Hematopoietic multipotent progenitor cell treated with erythropoietin and hydrocortisone succinate and interleukin-3 and kit ligand, for 8 days (in vitro differentiated cells): ENCODE results near the gene S100A11.
A peak's percentile ranks its signal among the peaks of the same experiment; 100 is the strongest.

Experiments
- DNase-seq: peaks from one replicate; pipeline ENCODE4 v3.0.0-alpha.2; 2015

The S100A11 gene

DNA sequence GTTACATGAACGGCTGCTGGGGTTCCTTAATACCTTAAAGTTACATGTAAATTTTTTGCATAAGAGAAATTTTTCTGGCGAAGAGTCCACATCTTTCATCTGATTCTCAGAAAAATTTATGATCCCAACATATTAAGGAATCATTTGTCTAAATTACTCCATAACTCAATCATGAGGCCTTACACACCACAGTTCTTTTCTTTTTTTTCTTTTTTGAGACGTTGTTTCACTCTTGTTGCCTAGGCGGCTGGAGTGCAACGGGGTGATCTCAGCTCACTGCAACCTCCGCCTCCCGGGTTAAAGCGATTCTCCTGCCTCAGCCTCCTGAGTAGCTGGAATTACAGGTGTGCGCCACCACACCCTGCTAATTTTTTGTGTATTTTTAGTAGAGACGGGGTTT is 2.1 kb upstream of the S100A11 start:
- DNase-seq = no peak

DNA sequence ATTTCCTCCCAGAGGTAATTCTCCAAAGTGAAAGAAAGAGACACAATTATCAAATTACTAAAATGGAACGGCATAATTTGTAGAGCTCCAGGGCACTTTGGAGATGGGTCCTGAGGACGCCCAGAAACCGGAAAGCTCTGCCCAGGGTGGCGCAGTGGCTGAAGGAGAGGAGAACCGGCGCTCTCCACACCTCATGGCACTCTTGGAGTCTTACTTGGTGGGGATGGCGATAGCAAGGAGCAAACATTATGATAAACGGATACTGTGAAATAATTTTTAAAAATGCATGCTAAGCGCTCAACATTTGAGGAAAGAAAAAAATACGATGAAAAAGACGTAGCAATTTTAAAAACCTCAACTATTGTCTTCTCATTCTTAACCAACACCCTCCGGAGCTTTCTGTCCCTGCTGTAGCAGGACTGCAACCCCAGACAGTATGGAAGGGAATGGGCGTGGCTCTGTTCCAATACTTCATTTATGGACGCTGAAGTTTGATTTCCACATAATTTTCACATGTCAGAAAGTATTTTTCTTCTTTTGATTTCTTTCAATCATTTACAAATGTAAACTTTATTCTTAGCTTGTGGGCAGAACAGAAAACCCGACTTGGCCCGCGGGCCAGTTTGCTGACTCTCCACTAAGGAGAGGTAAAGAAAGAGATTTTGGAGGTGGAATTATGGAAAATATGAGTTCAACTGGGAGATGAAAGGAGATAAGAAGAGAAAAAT is 1.1 kb downstream of the S100A11 start:
- DNase-seq = peak; percentile 43

DNA sequence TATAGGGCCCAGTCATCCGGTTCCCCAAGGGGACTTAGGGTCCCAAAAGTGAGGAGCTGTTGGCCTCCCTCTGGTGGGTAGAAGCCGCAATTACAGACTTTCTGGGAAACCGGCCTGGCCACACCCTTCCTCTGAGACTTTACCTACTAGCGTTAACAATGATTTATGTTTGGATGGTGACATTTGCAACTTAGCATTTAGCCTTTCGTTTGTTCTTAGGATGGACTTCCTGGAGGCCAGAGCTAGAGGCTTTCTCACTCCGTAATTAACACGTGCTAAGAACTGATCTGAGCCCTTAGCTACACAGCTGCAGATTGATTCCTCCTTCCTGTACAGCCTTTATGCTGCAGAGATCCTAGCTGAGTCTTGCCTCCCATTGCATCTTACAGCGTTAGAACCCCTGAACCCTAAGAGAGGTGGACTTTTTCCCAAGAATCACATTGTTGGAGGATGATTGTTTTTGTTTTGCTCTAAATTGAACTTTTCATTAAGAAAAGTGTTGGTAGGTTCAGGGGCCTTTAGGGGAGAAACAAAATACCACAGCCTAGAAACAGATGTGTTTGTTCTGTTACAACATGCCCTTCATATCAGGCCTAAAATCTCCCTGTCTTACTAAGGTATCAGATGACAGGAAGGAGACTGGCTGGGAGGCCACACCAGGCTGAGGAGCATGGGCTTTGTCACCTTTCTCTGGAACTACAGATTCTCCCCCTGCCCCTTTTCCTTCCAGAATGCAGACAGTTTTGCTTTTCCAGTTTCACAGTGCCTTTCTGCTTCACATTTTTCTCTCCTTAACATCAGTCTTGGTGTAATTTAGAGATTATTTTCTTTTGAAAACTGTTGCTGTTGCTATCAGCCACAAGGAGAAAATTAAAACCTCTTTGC is 1.9 kb downstream of the S100A11 start:
- DNase-seq = peak; percentile 84

DNA sequence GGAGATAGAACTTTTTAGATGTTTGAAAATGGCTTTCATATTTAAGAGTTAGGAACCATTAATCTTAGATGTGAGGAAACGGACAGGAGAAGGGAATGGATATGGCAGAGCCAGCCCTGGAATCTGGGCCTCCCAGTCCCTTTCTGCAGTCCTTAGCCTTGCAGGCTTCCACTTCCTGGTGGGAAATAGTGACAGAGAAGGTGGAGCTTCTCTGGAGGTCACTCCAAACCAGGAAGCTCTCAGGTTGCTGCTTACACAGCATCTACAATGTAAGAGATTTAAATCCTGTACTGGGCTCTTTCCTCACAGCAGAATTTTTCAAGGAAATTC is 2.5 kb downstream of the S100A11 start:
- no peak for DNase-seq

DNA sequence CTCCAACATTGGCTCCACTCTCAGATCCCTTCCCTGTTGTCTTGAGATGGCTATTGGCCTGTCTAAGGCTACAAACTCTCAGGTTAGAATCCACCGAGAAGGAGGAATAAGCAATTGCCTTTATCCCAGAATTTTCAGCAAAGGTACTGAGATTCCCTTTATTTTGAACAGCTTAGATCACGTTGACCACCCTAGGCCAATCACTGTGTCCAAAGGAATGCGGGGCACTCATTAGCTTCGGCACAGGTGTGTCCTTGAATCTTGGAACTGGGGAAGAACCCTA is 6.9 kb downstream of the S100A11 start:
- DNase-seq = no peak

DNA sequence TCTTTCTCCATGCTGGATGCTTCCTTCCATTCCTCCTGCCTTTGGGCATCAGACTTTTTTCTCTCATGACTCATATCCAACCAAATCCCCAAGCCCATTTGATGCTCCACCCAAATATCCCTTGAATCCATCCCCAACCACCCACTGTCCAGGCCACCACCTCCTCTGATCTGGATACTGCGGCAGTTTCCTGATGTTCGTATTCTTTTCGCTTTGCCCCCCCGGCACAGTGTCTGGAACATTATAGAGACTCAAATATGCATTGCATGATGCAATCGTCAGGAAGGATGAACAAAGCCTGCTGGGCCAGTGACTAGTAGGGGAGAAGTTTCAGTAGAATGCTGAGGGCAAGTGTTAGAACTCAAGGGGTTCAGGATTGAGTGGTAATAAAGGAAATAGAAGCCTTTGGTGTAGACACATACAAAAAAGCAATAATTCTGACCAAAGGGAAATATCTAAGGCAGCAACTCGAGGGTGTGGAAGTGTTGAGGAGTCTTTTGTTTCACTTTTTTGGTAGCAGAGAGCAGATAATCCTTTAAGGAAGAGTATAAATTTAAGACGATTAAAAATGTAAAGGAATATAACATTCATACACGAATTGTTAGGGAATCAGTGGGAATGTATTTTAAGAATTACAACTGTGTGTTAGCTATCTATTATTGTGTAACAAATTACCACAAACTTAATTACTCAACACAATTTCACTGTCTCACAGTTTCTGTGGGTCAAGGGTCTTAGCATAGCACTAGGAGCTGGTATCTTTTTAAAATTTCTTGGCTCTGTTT is 7.5 kb downstream of the S100A11 start:
- no peak for DNase-seq

DNA sequence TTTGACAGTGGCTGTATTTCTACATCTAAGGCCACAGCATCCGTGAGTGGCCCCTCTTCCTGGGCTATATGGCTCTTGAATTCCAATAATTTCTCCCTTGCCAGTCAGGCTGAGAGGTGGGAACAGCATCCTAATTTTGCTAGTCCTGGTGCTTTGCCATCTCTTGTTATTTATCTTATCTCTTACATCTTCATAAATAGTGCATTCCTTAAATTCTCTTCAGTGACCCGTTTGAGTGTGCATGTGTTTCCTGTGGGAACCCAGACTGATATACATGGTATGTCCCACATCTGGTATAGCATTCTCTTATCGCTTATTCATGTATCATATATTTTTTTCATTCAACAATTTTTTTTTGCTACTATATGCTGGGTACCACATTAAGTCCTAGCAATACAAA is 9.9 kb downstream of the S100A11 start:
- no peak for DNase-seq

DNA sequence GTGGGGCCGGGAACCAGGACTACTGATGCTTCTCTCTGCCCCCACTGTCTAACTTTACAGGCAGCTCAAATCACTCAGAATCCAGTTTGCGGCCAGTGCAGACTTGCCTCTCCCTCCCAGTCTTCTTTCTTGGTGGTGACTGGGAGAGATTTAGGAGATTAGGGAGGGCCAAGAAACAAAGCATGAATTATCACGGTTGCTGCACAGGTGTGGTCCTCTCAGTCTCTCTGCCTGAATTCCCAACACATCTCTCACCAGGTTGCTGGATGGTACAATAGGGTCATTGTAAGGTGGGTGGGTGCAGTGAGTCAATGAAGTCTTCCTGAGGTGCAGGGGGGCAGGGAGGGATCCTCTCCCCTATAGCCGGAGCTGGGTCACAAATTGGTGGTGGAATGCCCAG is 12.6 kb downstream of the S100A11 start:
- DNase-seq = no peak

DNA sequence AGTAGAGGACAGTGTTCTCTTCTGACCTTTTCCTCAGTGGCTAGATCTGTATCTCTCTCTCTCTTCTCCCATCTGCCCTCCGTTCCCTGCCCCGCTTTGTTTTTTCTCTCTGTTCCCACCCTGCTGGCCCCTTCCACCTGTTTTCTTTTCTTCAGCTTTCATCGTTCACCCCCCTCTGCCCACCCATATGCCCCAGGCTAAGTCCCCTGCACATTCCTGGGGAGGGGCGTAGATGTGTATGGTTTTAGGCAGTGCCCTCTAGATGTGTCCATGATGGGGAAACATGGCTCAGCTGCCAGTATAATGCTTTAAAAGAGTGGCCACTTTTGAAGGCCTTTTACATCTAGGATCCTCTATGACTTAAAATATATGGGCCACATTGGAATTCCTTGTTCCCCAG is 13.6 kb downstream of the S100A11 start:
- no peak for DNase-seq

DNA sequence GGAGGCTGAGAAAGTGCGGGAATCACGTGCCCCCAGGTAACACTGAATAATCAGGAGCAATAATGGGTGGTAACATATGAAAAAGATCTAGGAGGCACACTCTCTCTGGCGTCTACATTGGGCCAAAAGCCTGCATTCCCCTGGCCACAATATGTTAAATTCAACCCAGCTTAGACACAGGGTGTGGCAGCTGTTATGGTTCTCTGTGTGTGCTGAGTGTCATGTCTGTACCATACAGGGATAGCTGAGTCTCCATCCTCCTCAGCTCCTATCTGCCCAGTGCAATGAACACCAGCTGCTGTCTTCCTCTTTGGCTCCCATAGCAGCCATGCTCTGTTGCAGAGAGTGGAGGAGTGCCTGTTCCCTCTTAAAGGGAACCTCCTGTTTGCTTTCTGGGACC is 14.3 kb downstream of the S100A11 start:
- no peak for DNase-seq

DNA sequence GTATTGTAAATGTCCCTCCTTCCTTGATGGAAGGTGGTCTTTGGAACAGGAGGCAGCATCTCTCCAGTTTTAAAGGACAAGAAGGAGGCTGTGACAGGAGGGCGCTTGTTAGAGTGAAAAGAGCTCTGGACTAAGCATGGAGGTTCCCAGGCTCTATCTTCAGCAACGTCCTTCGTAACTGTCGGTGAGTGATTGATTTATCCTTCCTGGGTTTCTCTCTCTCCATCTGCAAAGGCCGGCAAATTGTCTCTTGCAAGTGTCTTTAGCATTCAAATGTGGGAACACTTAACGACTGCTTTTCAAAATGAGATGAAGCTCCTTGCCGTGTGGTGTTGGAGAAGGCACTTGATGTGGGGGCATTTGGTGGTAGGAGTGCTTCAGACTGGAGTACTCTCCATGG is 15.2 kb downstream of the S100A11 start:
- DNase-seq = no peak

DNA sequence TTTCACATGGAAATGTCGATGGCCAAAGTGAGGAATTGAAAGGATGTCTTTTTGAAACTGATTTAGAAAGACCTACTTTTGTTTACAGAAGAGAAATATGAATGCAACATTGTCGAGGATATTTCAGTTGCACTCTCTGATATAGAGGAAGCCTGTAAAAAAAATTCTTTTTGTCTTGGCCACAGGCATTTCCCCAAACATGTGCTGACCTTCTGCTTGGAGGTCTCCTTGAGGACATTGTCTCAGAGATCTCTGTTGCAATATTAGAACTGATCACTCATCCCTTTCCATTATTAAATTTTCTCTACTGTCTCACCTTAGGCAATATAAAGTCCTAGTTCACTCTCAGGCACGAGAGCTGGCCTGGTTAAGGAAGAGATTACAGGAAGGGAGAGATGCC is 16.0 kb downstream of the S100A11 start:
- no peak for DNase-seq

DNA sequence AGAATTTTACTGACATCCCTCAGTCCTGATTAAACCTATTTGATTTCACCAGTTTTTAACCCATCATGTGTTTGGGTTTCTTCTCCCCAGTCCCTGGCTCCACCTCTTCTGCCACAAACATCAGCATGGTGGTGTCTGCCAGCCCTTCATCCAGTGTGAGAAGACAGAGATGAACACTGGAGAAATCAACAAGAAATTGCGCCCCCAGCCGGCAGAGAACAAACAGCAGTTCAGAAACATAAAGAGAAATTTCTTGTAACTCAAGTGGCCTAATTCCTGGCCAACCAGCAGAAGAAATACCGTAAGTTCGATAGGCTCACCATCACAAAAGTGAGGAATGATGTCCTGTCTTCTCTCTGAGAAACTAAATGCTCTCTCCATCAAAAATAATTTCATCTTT is 18.3 kb downstream of the S100A11 start:
- peak; percentile 24 for DNase-seq

DNA sequence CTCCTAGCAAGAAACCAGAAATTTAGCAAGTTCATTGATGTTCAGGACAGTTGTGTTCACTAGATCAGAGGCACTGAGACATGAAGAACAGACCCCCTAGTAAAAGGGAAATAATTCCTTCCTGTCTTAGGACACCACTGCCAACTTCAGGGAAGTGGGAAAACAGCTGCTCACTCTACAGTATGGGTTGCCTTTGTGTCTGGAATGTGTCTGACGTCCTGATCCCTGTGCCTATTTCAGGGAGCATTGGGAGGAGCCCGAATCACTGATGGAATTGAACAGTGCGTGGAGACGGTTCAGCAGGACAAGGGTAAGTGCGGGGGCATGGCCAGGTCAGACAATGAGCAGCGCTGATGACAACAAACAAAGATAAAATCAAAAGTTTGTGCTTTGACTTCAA is 21.0 kb downstream of the S100A11 start:
- no peak for DNase-seq

DNA sequence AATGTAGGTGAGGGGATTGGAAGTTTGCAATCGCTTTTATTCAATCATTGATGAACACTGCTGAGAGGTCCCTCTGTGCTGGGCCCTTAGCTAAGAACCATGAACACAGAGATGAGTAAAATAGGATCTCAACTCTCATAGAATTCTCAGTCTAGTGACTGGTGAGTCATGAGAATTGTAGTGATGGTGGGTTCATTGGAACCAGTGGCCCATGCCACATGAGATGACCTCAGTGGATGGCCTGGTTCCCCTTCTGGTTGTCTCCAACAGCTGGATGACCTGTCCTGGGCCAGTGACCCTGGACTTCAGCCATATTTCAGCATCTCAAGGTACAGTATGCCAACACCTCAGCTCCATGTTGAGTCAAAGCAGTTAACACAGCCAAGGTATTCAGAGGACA is 21.9 kb downstream of the S100A11 start:
- DNase-seq = no peak

DNA sequence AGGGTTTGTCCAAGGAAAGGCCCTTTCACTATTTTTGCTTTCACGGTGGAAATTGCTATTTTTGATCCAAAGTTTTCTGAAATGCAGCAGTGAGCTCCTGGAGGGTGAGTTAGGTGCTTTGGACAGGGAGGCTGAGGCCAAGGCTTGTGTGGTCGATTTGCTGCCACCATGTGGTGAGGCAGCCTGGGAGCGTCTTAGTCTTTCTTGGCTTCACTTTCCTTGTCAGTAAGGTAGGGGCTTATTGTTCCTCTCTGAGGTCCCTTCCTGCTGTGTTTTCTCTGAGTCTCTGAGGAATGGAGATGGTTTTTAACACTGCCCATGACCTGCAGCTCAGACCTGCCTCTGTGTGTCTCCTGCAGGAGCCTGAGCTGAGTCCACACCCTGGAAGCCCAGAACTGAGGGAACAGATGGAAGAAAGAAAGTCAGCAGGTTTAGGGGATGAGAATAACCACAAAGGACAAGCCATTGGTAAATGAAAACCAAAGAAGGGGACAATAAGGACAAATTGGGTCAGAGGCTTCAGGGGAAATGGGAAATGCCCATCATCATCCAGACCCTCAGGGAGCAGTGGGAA is 23.1 kb downstream of the S100A11 start:
- DNase-seq = peak; percentile 64

DNA sequence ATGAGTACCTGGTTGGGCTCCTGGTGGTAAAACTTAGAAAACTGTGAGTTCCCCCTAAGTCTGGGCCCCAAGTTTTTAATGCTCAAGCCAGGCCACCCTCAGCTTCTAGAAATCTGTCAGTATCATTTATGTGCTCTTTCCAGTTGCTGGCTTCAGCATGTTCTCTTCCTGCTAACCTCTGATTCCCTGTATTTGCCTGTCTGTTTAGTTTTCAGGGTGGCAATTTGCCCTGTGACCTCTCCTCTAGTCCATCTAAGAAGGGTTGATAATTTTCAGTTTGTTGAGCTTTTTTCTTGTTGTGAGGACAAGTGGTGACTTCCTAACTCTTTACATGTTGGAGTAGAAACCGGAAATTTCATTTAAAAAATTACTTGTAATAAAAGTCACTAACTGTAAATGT is 27.1 kb downstream of the S100A11 start:
- DNase-seq = no peak

DNA sequence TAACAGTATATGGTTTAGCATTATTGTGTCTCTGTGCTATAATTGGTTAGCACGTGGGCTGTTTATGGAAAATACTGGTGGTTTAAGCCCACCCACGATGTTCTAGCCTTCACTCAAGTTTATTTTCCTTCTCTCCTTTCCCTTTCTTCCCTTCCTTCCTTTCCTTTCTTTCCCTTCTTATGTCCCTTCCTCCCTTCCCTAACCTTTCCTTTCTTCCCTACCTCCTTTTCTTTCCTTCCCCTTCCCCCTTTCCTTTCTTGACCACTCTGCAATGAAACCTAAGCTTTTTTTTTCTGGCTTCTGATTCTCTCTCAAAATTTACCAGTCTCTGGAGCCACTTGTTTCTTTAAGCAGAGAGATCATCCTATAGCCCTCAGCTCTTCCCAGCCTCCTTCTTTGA is 29.8 kb downstream of the S100A11 start:
- no peak for DNase-seq

DNA sequence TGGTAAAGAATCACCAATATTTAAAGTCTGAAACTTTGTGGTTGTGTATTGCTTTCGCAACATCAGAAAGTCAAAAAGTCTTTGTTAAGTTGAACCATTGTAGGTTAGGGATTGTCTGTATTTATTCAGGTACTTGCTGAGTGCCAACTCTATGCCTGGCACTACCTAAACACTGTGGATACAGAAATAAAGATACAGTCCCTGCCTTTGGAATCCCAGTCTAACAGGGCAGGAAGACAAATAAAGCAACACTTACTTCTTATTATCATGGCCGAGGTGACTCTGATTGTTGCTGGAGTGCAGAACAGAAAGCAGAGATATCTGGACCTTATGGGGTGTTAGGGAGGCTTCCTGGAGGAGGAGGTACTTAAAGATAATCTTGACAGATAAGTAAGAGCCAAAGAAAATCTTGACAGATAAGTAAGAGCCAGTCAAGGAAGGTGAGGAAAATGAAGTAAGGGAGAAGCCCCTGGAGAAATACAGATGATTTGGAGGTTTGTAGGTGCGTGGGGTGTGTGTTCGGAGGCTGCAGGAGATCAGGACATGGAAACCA is 31.4 kb downstream of the S100A11 start:
- no peak for DNase-seq

DNA sequence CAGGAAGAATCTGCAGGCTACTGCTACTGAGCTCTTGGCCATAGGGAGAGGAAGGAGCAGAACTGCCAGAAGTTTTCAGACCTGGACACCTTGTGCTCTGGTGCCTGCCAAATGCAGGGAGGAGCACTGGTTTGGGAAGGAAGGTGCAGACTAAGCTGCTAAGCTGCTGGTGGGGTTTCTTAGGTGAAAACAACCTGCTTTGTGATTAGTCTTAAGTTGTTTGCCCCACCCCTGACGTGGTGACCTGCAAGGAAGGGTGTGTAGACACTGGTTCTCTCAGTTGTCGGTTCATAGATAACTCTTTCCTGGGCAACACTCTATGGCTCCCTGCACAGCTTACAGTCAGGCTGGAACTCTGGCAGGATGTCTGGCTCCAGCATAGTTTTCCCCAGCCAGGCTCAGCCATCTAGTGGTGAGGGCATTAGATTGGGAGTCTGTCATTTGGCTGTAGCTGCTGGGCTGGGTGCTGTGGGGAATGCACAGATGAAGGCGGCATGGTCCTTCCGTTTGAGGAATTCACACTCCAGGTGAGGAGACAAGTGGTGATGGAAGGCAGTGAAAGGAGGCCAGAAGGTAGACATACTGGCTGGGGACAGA is 32.9 kb downstream of the S100A11 start:
- DNase-seq = no peak

DNA sequence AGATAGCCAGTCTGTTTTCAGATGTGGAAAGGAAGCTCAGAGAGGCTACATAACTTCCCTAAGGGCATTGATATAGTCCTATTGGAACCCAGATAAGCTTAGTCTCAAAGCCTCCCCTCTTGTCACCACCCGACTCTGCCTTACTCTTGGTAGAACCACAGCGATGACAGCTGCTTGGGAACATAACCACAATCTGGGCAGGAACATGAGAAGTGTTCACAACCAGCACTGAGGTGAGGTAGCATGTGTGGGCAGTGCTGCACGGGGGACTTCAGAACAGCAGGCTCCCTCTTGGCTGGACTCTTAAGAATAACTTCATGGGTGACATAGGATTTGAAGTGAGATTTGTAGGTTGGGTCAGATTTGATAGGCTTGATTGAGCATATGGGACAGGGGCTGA is 33.8 kb downstream of the S100A11 start:
- DNase-seq = no peak

DNA sequence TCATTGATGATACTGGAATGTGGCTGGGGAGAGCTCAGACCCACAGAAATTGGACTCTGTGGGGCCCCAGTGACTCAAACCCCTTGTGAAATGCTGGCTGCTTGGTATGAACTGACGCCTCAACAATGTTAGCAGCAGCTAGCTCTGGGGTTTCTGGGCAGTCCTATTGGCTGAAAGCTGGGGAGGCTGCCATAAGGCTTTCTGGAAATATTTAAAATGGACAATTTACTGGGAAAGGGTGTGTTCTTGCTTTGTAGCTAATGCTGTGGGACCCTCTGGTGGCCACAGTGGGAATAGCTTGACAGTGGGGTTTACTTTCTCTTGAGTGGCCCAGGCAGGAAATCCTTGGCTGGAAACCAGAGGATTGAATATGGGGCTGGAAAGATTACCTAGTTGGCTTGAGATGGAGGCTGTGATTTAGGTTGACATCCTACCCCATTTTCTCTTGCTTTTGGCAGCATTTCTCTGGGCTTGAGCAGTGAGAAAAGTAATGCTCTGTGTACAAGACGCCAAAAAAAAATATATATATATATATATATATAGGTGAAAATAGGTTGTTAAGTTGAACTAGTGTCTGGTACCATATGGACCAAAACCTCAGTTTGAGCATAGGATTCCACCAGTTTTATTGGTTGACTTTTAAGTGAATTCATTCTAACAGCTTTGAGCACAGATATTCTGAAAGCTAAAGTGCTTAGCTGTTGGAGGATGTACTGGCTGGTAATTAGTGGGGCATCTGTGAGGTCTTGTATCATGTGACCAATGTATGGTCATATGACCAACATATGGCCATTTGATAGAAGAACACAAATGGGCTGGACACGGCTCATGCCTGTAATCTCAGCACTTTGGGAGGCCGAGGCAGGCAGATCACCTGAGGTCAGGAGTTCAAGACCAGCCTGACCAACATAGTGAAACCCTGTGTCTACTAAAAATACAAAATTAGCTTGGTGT is 34.9 kb downstream of the S100A11 start:
- peak; percentile 87 for DNase-seq
